SK-N-SH (cell line): ENCODE measurements around the gene MAGI2. TPM values are rescaled to one million over a fixed set of nuclear protein-coding genes. Genes with fewer than 3 reads are reported as not detected.

Source experiments
- CTCF ChIA-PET: fragments of 300-600, 350-600 bp; formaldehyde crosslinking; extraction: SDS; loops from one replicate; lab custom pipeline; 2021; lab: Yijun Ruan, JAX
- POLR2A ChIA-PET: fragments of 350-600 bp; sonication (Branson Sonifier 250); formaldehyde crosslinking; extraction: SDS; loops from one replicate; lab custom pipeline; 2020; ENCODE audit warnings: antibody characterized with exemption, inconsistent platforms; lab: Yijun Ruan, JAX
- DNase-seq: peaks from one replicate; pipeline ENCODE4 v3.0.0; 2012
- H2AFZ ChIP-seq: fragments of 200-600 bp; sonication (generic); 2 replicates; pipeline ENCODE4 v1.8.1; 2016; ENCODE audit warnings: antibody characterized with exemption, mild to moderate bottlenecking, low read depth
- H3F3A ChIP-seq: fragments of 200-600 bp; sonication (generic); replicated peaks from 2 replicates; pipeline ENCODE3; 2016; ENCODE audit warnings: antibody characterized with exemption, mild to moderate bottlenecking; ENCODE audit not compliant: insufficient read depth
- H3K27ac ChIP-seq, 2 experiments: fragments of 200-500 bp in 1 of 2; fragments of 200-600 bp in 1 of 2; sonication (Bioruptor generic) in 1 of 2; sonication (generic), shearing (Covaris generic) in 1 of 2; 2 replicates each; pipeline versions ENCODE4 v1.5.1 to v1.6.1; 2014 to 2016; ENCODE audit warnings: low read depth in 2 of 2, inconsistent platforms in 1 of 2, low read length in 1 of 2, mild to moderate bottlenecking in 1 of 2, mixed read lengths in 1 of 2
- H3K27me3 ChIP-seq: fragments of 200-600 bp; sonication (generic), shearing (Covaris generic); 2 replicates; pipeline ENCODE4 v1.6.1; 2016; ENCODE audit warnings: mixed run types; ENCODE audit not compliant: insufficient read depth
- H3K36me3 ChIP-seq, 2 experiments: fragments of 200-500 bp in 1 of 2; fragments of 200-600 bp in 1 of 2; sonication (Bioruptor generic) in 1 of 2; sonication (generic) in 1 of 2; replicated peaks in 1 of 2; 2 replicates each; pipeline versions ENCODE3 to v1.5.1; 2014 to 2016; ENCODE audit warnings: low read length in 1 of 2, mild to moderate bottlenecking in 1 of 2; ENCODE audit not compliant: insufficient read depth in 2 of 2, control insufficient read depth in 1 of 2
- H3K4me1 ChIP-seq, 2 experiments: fragments of 200-500 bp in 1 of 2; fragments of 200-600 bp in 1 of 2; sonication (Bioruptor generic) in 1 of 2; sonication (generic), shearing (Covaris generic) in 1 of 2; 2 replicates each; pipeline versions ENCODE4 v1.5.1 to v1.6.1; 2014 to 2016; ENCODE audit warnings: low read depth in 1 of 2, low read length in 1 of 2, mixed run types in 1 of 2; ENCODE audit not compliant: insufficient read depth in 2 of 2, control insufficient read depth in 1 of 2
- H3K4me2 ChIP-seq: fragments of 200-600 bp; sonication (generic), shearing (Covaris generic); 2 replicates; pipeline ENCODE4 v1.6.1; 2017; ENCODE audit warnings: mixed run types
- H3K4me3 ChIP-seq, 2 experiments: fragments of 200-500 bp in 1 of 2; fragments of 200-600 bp in 1 of 2; sonication (Bioruptor generic) in 1 of 2; sonication (generic), shearing (Covaris generic) in 1 of 2; 2 replicates each; pipeline versions ENCODE4 v1.5.1 to v1.8.1; 2014 to 2016; ENCODE audit warnings: low read depth in 2 of 2, inconsistent platforms in 1 of 2, low read length in 1 of 2, mild to moderate bottlenecking in 1 of 2, mixed read lengths in 1 of 2, moderate library complexity in 1 of 2
- H3K79me2 ChIP-seq: fragments of 200-600 bp; sonication (generic); 2 replicates; pipeline ENCODE4 v1.8.1; 2017; ENCODE audit warnings: mild to moderate bottlenecking; ENCODE audit not compliant: insufficient read depth
- H3K9ac ChIP-seq: fragments of 200-600 bp; sonication (generic); 2 replicates; pipeline ENCODE4 v1.6.1; 2017; ENCODE audit warnings: mixed run types
- H3K9me2 ChIP-seq: fragments of 200-600 bp; sonication (generic); 2 replicates; pipeline ENCODE4 v1.6.1; 2017; ENCODE audit warnings: mixed run types
- H3K9me3 ChIP-seq: fragments of 200-600 bp; sonication (generic); 2 replicates; pipeline ENCODE4 v1.6.1; 2017; ENCODE audit warnings: mixed run types, mild to moderate bottlenecking, moderate library complexity
- H4K20me1 ChIP-seq: fragments of 200-600 bp; sonication (generic); 2 replicates; pipeline ENCODE4 v1.6.1; 2017; ENCODE audit warnings: mild to moderate bottlenecking, mixed run types; ENCODE audit not compliant: insufficient read depth
- FOSL2 ChIP-seq: IDR thresholded peaks from 2 replicates; pipeline ENCODE4 v1.4.0; 2012; ENCODE audit warnings: low read depth, mild to moderate bottlenecking, moderate library complexity, borderline replicate concordance
- FOXJ3 ChIP-seq: sonication (generic); formaldehyde crosslinking; IDR thresholded peaks from 2 replicates; pipeline ENCODE4 v1.5.1; 2020; ENCODE audit warnings: mild to moderate bottlenecking, missing genetic modification reagents
- GABPA ChIP-seq: IDR thresholded peaks from 2 replicates; pipeline ENCODE4 v1.4.0; 2012; ENCODE audit warnings: low read depth, mild to moderate bottlenecking
- JUND ChIP-seq: IDR thresholded peaks from 2 replicates; pipeline ENCODE4 v1.4.0; 2012
- USF1 ChIP-seq: IDR thresholded peaks from 2 replicates; pipeline ENCODE4 v1.4.0; 2012; ENCODE audit warnings: low read depth, borderline replicate concordance
- YY1 ChIP-seq: IDR thresholded peaks from 2 replicates; pipeline ENCODE4 v1.4.0; 2012; ENCODE audit warnings: low read depth, mild to moderate bottlenecking
- WGBS: methylation state at CpG from one replicate; pipeline ENCODE4 v1.1.6; 2017; ENCODE audit warnings: low lambda C conversion rate; 5-methylcytosine and 5-hydroxymethylcytosine counted together
- polyA plus RNA-seq, 3 experiments: library from polyadenylated mRNA; depleted of rRNA; stranded (reverse); fragments of >200 nt; gene quantifications; 2 replicates each; pipeline ENCODE4 v1.2.3, GENCODE V29; 2012
- TF ChIP-seq, protein P1 (sequence below): IDR thresholded peaks from 2 replicates; pipeline ENCODE4 v1.4.0; 2012; ENCODE audit warnings: low read depth, borderline replicate concordance

The MAGI2 gene
- polyA plus RNA-seq, 1 of the 3 experiments (the other 2 are of a cell fraction), result 1.1 TPM

DNA sequence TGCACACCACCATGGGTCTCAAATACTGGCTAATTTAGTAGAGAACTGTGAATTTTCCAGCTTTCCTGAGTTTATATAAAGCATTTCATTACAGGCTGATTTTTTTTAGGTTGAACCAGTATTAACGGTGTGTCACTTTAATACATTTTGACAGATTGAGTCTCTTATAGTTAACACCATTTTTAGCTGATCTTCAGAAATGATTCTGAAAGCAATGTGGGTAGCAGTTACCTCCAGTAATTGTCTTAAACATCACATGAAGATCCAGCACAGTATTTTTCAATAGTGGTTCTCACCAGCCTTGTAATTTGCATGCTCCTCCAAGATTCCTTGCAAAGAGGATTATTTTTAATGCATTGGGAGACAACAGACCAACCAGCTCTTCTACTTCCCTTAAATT lies 961.3 kb downstream of the MAGI2 start:
- Histone ChIP-seq H3K27ac (no peak overlapping the region), H2AFZ (no peak overlapping the region), H3K36me3 (no peaks in the 10 kb centered on the region)
- TF ChIP-seq, protein P1, sequence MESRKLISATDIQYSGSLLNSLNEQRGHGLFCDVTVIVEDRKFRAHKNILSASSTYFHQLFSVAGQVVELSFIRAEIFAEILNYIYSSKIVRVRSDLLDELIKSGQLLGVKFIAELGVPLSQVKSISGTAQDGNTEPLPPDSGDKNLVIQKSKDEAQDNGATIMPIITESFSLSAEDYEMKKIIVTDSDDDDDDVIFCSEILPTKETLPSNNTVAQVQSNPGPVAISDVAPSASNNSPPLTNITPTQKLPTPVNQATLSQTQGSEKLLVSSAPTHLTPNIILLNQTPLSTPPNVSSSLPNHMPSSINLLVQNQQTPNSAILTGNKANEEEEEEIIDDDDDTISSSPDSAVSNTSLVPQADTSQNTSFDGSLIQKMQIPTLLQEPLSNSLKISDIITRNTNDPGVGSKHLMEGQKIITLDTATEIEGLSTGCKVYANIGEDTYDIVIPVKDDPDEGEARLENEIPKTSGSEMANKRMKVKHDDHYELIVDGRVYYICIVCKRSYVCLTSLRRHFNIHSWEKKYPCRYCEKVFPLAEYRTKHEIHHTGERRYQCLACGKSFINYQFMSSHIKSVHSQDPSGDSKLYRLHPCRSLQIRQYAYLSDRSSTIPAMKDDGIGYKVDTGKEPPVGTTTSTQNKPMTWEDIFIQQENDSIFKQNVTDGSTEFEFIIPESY, result no peak
- TF ChIP-seq, all 33 proteins: peak for 0
- Histone ChIP-seq H3K4me1 (peaks cover 8 to 32% of the 10 kb centered on the region in 2 experiments; a peak in 3 of 4 replicates), H3K9ac (no peak overlapping the region), H3K9me2 (no peaks in the 10 kb centered on the region), H3F3A (no peaks in the 10 kb centered on the region), H4K20me1 (no peaks in the 10 kb centered on the region), H3K79me2 (no peaks in the 10 kb centered on the region), H3K27me3 (no peaks in the 10 kb centered on the region), H3K4me2 (no peak overlapping the region), H3K9me3 (no peaks in the 10 kb centered on the region), H3K4me3 (no peak overlapping the region)
- ChIA-PET CTCF (interaction anchor here (1.1 to 2.0 kb wide), 4 partner anchors 9 to 96 kb away, joined by 3 to 6 read pairs (median 4); no protein-coding TSS in a partner anchor), POLR2A (no interaction called here)
- WGBS, result 88% methylated on average over 1 of the region's 1 CpG
- DNase-seq, result no peak

DNA sequence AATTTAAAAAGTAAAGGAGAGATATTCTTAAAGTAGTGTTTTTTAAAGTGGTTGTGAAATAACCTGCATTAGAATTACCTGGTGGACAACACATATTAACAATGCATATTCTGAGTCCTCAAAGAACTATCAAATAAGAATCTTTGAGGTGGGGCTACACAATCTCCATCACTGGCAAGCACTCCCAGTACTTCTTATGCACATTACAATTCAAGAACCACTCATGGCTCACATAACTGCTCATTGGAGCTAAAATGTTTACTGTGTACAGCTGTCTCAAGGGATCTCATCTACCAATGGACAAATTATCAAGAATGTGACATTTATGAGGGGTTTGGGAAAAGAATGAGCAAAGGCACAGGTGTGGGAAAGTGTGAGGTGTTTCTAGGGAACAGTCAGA lies 962.9 kb downstream of the MAGI2 start:
- POLR2A ChIA-PET, result no interaction called here
- H3K27ac ChIP-seq, result no peak overlapping the region
- no peak overlapping the region for H2AFZ ChIP-seq
- no peaks in the 10 kb centered on the region for H3K9me3 ChIP-seq
- H3K4me2 ChIP-seq, result no peak overlapping the region
- H3K79me2 ChIP-seq, result no peaks in the 10 kb centered on the region
- no peaks in the 10 kb centered on the region for H3K9me2 ChIP-seq
- CTCF ChIA-PET, result interaction anchor here (0.6 to 2.0 kb wide), 6 partner anchors 11 to 839 kb away, joined by 3 to 5 read pairs (median 3); no protein-coding TSS in a partner anchor
- H3F3A ChIP-seq, result no peaks in the 10 kb centered on the region
- TF ChIP-seq JUND (no peak), USF1 (no peak), FOSL2 (no peak), YY1 (no peak), FOXJ3 (CRISPR knock-in tag) (no peak), GABPA (no peak)
- no peak overlapping the region for H3K4me3 ChIP-seq
- H4K20me1 ChIP-seq, result no peaks in the 10 kb centered on the region
- no peaks in the 10 kb centered on the region for H3K36me3 ChIP-seq
- H3K4me1 ChIP-seq, result peaks cover 8 to 37% of the 10 kb centered on the region in 2 experiments; a peak in 3 of 4 replicates
- H3K27me3 ChIP-seq, result no peaks in the 10 kb centered on the region
- DNase-seq, result no peak
- H3K9ac ChIP-seq, result no peak overlapping the region
